Panc1 (cell line): Measurements from ENCODE around the gene CCNL2.

Experiments
- CTCF ChIP-seq: fragments of 450-650 bp; IDR thresholded peaks from 2 replicates; pipeline ENCODE4 v1.5.1; 2017; ENCODE audit warnings: mild to moderate bottlenecking
- TCF7L2 ChIP-seq: IDR thresholded peaks from 2 replicates; pipeline ENCODE4 v1.6.1; 2011; ENCODE audit warnings: mild to moderate bottlenecking, low read depth, low read length, inconsistent platforms

- TF ChIP-seq TCF7L2: no peak
- no peak for TF ChIP-seq CTCF
Observed at GRCh38 chr1:1352786-1353388, 46.2 kb downstream of the CCNL2 start.
